Measurements from ENCODE around the gene STIM1. TPM values are rescaled to one million over a fixed set of nuclear protein-coding genes. Genes with fewer than 3 reads are reported as not detected.
A peak's percentile ranks its signal among the peaks of the same experiment; 100 is the strongest.

STIM1 gene
- total and polyA plus RNA-seq, 10 of the 15 experiments (the other 5 are each of a cell fraction or from before 2014, with no cell fraction given) = 8.6 to 57.7 (median 29.3) TPM

DNA sequence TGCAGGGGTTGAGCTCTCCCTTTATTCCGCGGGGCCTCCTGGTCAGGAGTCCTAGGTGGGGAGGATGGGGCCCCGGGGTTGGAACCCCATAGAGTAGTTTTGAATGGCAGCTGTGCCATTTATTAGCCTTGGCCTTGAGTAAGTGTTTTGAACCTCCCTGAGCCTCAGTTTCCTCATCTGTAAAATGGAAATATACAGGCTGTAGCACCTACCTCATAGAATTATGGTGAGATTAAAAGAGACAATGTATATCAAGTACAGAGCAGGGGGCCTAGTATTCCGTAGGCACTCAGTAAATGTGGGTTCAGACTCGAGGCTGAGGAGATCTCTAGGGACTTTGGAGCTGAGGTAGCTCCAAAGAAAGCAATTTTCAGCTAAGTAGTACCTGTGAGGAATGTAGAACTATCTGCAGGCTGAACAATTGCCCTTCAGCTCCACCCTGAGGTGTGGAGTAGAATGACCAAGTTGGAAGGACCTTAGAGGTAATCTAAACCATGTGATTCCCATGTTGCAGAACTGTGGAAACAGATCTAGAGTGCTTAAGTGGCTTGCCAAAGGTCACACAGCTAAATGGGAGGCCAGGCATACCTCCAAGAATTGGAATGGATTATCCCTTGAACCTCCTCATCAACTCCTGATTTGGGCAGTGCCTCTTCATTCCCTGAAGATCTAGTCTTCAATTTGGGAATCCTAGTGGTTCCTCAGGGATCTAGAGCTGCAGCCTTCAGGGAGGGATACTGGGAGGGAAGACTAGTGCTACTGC is 46.4 kb upstream of the STIM1 start (continued):
- no peak for TF ChIP-seq ATF2 (IDR thresholded peaks at IDR 0.05; ENCODE audit: low read length)
- no peak for TF ChIP-seq ZBTB11 (CRISPR knock-in tag; IDR thresholded peaks at IDR 0.05)
- no peak for TF ChIP-seq BHLHE40 (IDR thresholded peaks at IDR 0.05; ENCODE audit: borderline replicate concordance in 1 of 2, low read depth in 2 of 2, low read length in 1 of 2)
- TF ChIP-seq PAX8 (IDR thresholded peaks at IDR 0.05) = no peak
- TF ChIP-seq RAD21 (IDR thresholded peaks at IDR 0.05; ENCODE audit: insufficient read depth, low read depth, low read length) = peak; percentile 86
- TF ChIP-seq MTA3 (IDR thresholded peaks at IDR 0.05; ENCODE audit: borderline replicate concordance, low read length) = no peak
- no peak for TF ChIP-seq SUPT20H (IDR thresholded peaks at IDR 0.05; ENCODE audit: borderline replicate concordance, control insufficient read depth, low read depth, low read length)
- TF ChIP-seq MXI1 (IDR thresholded peaks at IDR 0.05; ENCODE audit: low read depth, low read length) = 0 out of 2 replicates have a peak, but pooled peaks have one; percentile 15
- TF ChIP-seq SIN3A (IDR thresholded peaks at IDR 0.05; ENCODE audit: low read depth, low read length) = 0 out of 2 replicates have a peak, but pooled peaks have one; percentile 38
- no peak for TF ChIP-seq MAX (IDR thresholded peaks at IDR 0.05; ENCODE audit: low read depth, low read length)
- no peak for TF ChIP-seq NFYB (IDR thresholded peaks at IDR 0.05; ENCODE audit: insufficient read depth, low read depth, low read length)
- TF ChIP-seq, protein P1, sequence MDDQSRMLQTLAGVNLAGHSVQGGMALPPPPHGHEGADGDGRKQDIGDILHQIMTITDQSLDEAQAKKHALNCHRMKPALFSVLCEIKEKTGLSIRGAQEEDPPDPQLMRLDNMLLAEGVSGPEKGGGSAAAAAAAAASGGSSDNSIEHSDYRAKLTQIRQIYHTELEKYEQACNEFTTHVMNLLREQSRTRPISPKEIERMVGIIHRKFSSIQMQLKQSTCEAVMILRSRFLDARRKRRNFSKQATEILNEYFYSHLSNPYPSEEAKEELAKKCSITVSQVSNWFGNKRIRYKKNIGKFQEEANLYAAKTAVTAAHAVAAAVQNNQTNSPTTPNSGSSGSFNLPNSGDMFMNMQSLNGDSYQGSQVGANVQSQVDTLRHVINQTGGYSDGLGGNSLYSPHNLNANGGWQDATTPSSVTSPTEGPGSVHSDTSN (IDR thresholded peaks at IDR 0.05; ENCODE audit: insufficient replicate concordance, low read depth, low read length) = no peak
- TF ChIP-seq, protein P2, sequence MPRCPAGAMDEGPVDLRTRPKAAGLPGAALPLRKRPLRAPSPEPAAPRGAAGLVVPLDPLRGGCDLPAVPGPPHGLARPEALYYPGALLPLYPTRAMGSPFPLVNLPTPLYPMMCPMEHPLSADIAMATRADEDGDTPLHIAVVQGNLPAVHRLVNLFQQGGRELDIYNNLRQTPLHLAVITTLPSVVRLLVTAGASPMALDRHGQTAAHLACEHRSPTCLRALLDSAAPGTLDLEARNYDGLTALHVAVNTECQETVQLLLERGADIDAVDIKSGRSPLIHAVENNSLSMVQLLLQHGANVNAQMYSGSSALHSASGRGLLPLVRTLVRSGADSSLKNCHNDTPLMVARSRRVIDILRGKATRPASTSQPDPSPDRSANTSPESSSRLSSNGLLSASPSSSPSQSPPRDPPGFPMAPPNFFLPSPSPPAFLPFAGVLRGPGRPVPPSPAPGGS (IDR thresholded peaks at IDR 0.05; ENCODE audit: borderline replicate concordance, insufficient read depth, low read depth, low read length, poor library complexity, severe bottlenecking) = no peak
- no peak for TF ChIP-seq FOXM1 (IDR thresholded peaks at IDR 0.05; ENCODE audit: low read depth, low read length)
- no peak for TF ChIP-seq SPI1 (IDR thresholded peaks at IDR 0.05; ENCODE audit: borderline replicate concordance, insufficient read depth, low read depth, low read length)
- no peak for TF ChIP-seq PRDM15 (CRISPR knock-in tag; IDR thresholded peaks at IDR 0.05)

Measured in GM12878 (cell line).